WTC11 (cell line): ENCODE results near the gene STK32B.

ENCODE experiments used
- ATF3 ChIP-seq: sonication (generic); formaldehyde crosslinking; conservative IDR thresholded peaks from 2 replicates; pipeline ENCODE4 v1.8.1; 2022; ENCODE audit warnings: mild to moderate bottlenecking, missing genetic modification reagents
- CREB1 ChIP-seq: sonication (generic); formaldehyde crosslinking; IDR thresholded peaks from 2 replicates; pipeline ENCODE4 v1.8.0; 2023; ENCODE audit warnings: mild to moderate bottlenecking, missing genetic modification reagents
- E2F1 ChIP-seq: sonication (generic); formaldehyde crosslinking; IDR thresholded peaks from 2 replicates; pipeline ENCODE4 v1.8.0; 2022; ENCODE audit warnings: mild to moderate bottlenecking, missing genetic modification reagents
- ETV6 ChIP-seq: sonication (generic); formaldehyde crosslinking; IDR thresholded peaks from 2 replicates; pipeline ENCODE4 v1.8.1; 2022; ENCODE audit warnings: mild to moderate bottlenecking, missing genetic modification reagents
- FOXJ3 ChIP-seq: sonication (generic); formaldehyde crosslinking; IDR thresholded peaks from 2 replicates; pipeline ENCODE4 v1.9.0; 2021; ENCODE audit warnings: missing genetic modification reagents, mild to moderate bottlenecking, borderline replicate concordance
- IRF2 ChIP-seq: sonication (generic); formaldehyde crosslinking; IDR thresholded peaks from 2 replicates; pipeline ENCODE4 v1.8.0; 2022; ENCODE audit warnings: low read depth, missing genetic modification reagents, borderline replicate concordance
- JUN ChIP-seq: sonication (generic); formaldehyde crosslinking; IDR thresholded peaks from 2 replicates; pipeline ENCODE4 v1.8.0; 2023; ENCODE audit warnings: mild to moderate bottlenecking, missing genetic modification reagents
- ZNF232 ChIP-seq: sonication (generic); formaldehyde crosslinking; IDR thresholded peaks from 2 replicates; pipeline ENCODE4 v1.8.0; 2022; ENCODE audit warnings: mild to moderate bottlenecking, missing genetic modification reagents
- ZNF317 ChIP-seq: sonication (generic); formaldehyde crosslinking; IDR thresholded peaks from 2 replicates; pipeline ENCODE4 v1.8.1; 2023; ENCODE audit warnings: low read depth, mild to moderate bottlenecking, moderate library complexity, missing genetic modification reagents, borderline replicate concordance
- TF ChIP-seq, protein P1 (sequence below): fragments of 200-600 bp; IDR thresholded peaks from 2 replicates; pipeline ENCODE4 v1.8.0; 2022; ENCODE audit warnings: antibody characterized with exemption
- TF ChIP-seq, protein P2 (sequence below): sonication (generic); formaldehyde crosslinking; IDR thresholded peaks from 2 replicates; pipeline ENCODE4 v1.8.0; 2023; ENCODE audit warnings: missing genetic modification reagents, mild to moderate bottlenecking, borderline replicate concordance
- TF ChIP-seq, protein P3 (sequence below): sonication (generic); formaldehyde crosslinking; IDR thresholded peaks from 2 replicates; pipeline ENCODE4 v1.8.1; 2023; ENCODE audit warnings: mild to moderate bottlenecking, missing genetic modification reagents
- TF ChIP-seq, protein P4 (sequence below): fragments of 250-450 bp; sonication (Bioruptor Pico); IDR thresholded peaks from 2 replicates; pipeline ENCODE4 v1.8.0; 2021; ENCODE audit warnings: mild to moderate bottlenecking
- TF ChIP-seq, protein P5 (sequence below): sonication (generic); formaldehyde crosslinking; IDR thresholded peaks from 2 replicates; pipeline ENCODE4 v1.8.1; 2023; ENCODE audit warnings: mild to moderate bottlenecking, moderate library complexity, missing genetic modification reagents

DNA sequence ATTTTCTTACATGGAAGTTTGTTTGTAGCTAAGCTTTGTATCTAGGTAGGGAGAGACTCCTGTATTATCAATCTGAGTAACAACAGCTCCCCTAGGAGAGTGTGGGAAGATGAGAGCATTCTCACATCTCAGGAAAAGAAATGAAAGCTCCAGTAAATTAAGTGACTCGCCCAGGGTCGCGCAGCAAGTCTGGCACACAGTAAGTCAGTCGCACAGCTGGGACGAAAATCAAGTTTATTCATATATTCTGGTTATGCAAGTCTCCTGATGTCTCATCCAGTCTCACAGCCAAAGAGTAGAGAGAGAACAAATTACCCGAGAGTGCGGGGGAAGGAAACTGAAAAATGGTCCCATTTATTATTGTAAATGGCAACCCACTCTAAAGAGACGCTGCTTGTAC is 216.1 kb downstream of the STK32B start:
- TF ChIP-seq E2F1 (CRISPR knock-in tag) (no peak), IRF2 (CRISPR knock-in tag) (no peak), ZNF232 (CRISPR knock-in tag) (no peak), JUN (CRISPR knock-in tag) (no peak), CREB1 (CRISPR knock-in tag) (no peak), ZNF317 (CRISPR knock-in tag) (no peak), ETV6 (no peak), FOXJ3 (CRISPR knock-in tag) (no peak), ATF3 (CRISPR knock-in tag) (no peak)
- TF ChIP-seq, protein P1, sequence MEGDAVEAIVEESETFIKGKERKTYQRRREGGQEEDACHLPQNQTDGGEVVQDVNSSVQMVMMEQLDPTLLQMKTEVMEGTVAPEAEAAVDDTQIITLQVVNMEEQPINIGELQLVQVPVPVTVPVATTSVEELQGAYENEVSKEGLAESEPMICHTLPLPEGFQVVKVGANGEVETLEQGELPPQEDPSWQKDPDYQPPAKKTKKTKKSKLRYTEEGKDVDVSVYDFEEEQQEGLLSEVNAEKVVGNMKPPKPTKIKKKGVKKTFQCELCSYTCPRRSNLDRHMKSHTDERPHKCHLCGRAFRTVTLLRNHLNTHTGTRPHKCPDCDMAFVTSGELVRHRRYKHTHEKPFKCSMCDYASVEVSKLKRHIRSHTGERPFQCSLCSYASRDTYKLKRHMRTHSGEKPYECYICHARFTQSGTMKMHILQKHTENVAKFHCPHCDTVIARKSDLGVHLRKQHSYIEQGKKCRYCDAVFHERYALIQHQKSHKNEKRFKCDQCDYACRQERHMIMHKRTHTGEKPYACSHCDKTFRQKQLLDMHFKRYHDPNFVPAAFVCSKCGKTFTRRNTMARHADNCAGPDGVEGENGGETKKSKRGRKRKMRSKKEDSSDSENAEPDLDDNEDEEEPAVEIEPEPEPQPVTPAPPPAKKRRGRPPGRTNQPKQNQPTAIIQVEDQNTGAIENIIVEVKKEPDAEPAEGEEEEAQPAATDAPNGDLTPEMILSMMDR = no peak
- TF ChIP-seq, protein P2, sequence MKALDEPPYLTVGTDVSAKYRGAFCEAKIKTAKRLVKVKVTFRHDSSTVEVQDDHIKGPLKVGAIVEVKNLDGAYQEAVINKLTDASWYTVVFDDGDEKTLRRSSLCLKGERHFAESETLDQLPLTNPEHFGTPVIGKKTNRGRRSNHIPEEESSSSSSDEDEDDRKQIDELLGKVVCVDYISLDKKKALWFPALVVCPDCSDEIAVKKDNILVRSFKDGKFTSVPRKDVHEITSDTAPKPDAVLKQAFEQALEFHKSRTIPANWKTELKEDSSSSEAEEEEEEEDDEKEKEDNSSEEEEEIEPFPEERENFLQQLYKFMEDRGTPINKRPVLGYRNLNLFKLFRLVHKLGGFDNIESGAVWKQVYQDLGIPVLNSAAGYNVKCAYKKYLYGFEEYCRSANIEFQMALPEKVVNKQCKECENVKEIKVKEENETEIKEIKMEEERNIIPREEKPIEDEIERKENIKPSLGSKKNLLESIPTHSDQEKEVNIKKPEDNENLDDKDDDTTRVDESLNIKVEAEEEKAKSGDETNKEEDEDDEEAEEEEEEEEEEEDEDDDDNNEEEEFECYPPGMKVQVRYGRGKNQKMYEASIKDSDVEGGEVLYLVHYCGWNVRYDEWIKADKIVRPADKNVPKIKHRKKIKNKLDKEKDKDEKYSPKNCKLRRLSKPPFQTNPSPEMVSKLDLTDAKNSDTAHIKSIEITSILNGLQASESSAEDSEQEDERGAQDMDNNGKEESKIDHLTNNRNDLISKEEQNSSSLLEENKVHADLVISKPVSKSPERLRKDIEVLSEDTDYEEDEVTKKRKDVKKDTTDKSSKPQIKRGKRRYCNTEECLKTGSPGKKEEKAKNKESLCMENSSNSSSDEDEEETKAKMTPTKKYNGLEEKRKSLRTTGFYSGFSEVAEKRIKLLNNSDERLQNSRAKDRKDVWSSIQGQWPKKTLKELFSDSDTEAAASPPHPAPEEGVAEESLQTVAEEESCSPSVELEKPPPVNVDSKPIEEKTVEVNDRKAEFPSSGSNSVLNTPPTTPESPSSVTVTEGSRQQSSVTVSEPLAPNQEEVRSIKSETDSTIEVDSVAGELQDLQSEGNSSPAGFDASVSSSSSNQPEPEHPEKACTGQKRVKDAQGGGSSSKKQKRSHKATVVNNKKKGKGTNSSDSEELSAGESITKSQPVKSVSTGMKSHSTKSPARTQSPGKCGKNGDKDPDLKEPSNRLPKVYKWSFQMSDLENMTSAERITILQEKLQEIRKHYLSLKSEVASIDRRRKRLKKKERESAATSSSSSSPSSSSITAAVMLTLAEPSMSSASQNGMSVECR (CRISPR knock-in tag) = no peak
- TF ChIP-seq, protein P3, sequence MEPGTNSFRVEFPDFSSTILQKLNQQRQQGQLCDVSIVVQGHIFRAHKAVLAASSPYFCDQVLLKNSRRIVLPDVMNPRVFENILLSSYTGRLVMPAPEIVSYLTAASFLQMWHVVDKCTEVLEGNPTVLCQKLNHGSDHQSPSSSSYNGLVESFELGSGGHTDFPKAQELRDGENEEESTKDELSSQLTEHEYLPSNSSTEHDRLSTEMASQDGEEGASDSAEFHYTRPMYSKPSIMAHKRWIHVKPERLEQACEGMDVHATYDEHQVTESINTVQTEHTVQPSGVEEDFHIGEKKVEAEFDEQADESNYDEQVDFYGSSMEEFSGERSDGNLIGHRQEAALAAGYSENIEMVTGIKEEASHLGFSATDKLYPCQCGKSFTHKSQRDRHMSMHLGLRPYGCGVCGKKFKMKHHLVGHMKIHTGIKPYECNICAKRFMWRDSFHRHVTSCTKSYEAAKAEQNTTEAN = no peak
- TF ChIP-seq, protein P4, sequence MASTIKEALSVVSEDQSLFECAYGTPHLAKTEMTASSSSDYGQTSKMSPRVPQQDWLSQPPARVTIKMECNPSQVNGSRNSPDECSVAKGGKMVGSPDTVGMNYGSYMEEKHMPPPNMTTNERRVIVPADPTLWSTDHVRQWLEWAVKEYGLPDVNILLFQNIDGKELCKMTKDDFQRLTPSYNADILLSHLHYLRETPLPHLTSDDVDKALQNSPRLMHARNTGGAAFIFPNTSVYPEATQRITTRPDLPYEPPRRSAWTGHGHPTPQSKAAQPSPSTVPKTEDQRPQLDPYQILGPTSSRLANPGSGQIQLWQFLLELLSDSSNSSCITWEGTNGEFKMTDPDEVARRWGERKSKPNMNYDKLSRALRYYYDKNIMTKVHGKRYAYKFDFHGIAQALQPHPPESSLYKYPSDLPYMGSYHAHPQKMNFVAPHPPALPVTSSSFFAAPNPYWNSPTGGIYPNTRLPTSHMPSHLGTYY (CRISPR knock-in tag) = no peak
- TF ChIP-seq, protein P5, sequence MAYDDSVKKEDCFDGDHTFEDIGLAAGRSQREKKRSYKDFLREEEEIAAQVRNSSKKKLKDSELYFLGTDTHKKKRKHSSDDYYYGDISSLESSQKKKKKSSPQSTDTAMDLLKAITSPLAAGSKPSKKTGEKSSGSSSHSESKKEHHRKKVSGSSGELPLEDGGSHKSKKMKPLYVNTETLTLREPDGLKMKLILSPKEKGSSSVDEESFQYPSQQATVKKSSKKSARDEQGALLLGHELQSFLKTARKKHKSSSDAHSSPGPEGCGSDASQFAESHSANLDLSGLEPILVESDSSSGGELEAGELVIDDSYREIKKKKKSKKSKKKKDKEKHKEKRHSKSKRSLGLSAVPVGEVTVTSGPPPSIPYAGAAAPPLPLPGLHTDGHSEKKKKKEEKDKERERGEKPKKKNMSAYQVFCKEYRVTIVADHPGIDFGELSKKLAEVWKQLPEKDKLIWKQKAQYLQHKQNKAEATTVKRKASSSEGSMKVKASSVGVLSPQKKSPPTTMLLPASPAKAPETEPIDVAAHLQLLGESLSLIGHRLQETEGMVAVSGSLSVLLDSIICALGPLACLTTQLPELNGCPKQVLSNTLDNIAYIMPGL (CRISPR knock-in tag) = no peak
